Liver (tissue), 3 donors: ENCODE measurements around the gene NUTF2.

ENCODE experiments used
- CTCF ChIP-seq: fragments of 150-350 bp; IDR thresholded peaks from 2 replicates; pipeline ENCODE4 v1.5.1; 2017; ENCODE audit warnings: improper control_type of control experiment, low read depth, low read length; ENCODE audit not compliant: missing input control
- GABPA ChIP-seq, 2 donors: IDR thresholded peaks in 1 of 2; conservative IDR thresholded peaks in 1 of 2; 2 replicates each; pipeline ENCODE4 v1.6.1; 2016; ENCODE audit warnings: antibody characterized with exemption in 2 of 2, mild to moderate bottlenecking in 1 of 2, moderate library complexity in 1 of 2
- RAD21 ChIP-seq, 2 donors: IDR thresholded peaks; 2 replicates each; pipeline ENCODE4 v1.6.1; 2016; ENCODE audit warnings: antibody characterized with exemption in 2 of 2, mild to moderate bottlenecking in 2 of 2
- TAF1 ChIP-seq: conservative IDR thresholded peaks from 2 replicates; pipeline ENCODE4 v1.6.1; 2016; ENCODE audit warnings: antibody characterized with exemption, mild to moderate bottlenecking
- YY1 ChIP-seq: IDR thresholded peaks from 2 replicates; pipeline ENCODE4 v1.6.1; 2016; ENCODE audit warnings: antibody characterized with exemption, mild to moderate bottlenecking
- TF ChIP-seq, protein P1 (sequence below): IDR thresholded peaks from 2 replicates; pipeline ENCODE4 v1.6.1; 2016; ENCODE audit warnings: antibody characterized with exemption
- donor health status: healthy.
- donor health status: healthy.

DNA sequence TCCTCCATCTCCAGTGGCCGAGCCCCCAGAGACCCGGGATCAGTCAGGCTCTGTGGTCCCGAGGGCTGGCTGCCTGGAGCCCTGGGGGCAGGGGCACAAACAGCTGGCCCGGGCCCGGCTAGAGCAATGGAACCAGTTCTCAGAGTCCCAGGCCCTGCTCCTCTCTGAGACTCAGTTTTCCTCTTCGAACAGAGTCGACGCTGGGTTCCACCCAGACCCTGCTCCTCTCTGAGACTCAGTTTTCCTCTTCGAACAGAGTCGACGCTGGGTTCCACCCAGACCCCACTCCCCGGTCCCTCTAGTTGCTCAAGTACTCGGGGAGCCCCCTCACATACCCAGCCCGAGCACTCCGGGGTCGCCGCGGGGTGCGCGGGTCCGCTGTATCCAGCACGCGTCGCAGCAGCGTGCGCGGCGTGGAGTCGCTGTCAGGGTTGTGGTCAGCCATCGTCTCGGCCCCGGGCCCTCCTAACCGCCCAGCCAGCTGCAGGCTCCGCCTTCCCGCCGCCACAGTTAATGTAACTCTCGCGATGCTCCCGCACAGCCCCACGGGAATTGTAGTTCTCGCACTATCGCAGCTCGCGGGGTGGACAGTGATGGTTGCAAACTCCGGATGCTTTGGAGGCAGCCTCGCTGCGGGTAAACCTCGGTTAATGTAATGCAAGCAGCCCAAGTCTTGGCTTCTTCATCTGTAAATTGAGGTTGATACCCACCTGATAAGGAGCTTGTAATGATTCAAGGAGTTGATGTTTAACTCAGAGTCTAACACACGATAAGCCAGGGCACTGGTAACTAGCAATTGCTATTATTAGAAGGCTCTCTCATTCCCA is 13.1 kb upstream of the NUTF2 start:
- TF ChIP-seq, protein P1, sequence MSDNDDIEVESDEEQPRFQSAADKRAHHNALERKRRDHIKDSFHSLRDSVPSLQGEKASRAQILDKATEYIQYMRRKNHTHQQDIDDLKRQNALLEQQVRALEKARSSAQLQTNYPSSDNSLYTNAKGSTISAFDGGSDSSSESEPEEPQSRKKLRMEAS = no peak
- TF ChIP-seq GABPA (IDR thresholded peaks at IDR 0.05 in 1 of 2, conservative IDR thresholded peaks at IDR 0.05 in 1 of 2) (peak in 1 of 2 donors; percentile 56), TAF1 (peak; percentile 25), YY1 (peak; percentile 94), CTCF (no peak), RAD21 (IDR thresholded peaks at IDR 0.05) (peak in 1 of 2 donors; percentile 28)
